Testis (tissue), 2 donors: ENCODE measurements around the gene CACNA2D3.

ENCODE experiments used
- POLR2A ChIP-seq: fragments of 450-650 bp; IDR thresholded peaks from one replicate; pipeline ENCODE4 v1.6.1; 2017; ENCODE audit warnings: antibody characterized with exemption, mild to moderate bottlenecking, moderate library complexity
- TF ChIP-seq, protein P1 (sequence below), 3 experiments: fragments of 450-650 bp in 2 of 3; fragments of 200-600 bp in 1 of 3; sonication (generic) in 1 of 3; IDR thresholded peaks; one replicate each; pipeline ENCODE4 v1.5.1; 2016 to 2019; ENCODE audit warnings: antibody characterized with exemption in 3 of 3, mild to moderate bottlenecking in 2 of 3, moderate library complexity in 1 of 3

DNA sequence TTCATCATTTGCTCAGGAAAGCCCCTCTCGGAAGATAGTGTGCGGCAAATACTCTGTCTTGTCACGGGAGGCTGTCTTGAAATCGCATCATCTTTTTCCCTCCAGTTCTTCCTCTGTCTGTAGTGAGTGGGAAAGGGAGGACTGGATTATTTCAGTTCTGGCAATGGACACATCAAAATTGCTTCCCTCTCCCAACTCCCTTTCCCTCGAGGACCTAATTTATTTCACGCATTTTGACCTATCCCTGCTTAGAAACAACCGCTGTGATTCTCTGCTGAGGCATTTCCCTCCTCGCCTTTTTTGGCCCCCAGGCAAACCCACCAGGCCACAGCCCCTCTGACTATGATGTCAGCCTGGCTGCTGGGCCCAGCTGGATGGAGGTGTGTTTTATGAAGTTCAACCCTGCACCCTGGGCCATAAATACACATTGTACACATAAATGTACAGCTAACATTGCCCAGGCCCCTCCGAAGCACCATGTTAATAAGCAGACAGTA is 944.2 kb downstream of the CACNA2D3 start:
- TF ChIP-seq POLR2A, result no peak
- TF ChIP-seq, protein P1, sequence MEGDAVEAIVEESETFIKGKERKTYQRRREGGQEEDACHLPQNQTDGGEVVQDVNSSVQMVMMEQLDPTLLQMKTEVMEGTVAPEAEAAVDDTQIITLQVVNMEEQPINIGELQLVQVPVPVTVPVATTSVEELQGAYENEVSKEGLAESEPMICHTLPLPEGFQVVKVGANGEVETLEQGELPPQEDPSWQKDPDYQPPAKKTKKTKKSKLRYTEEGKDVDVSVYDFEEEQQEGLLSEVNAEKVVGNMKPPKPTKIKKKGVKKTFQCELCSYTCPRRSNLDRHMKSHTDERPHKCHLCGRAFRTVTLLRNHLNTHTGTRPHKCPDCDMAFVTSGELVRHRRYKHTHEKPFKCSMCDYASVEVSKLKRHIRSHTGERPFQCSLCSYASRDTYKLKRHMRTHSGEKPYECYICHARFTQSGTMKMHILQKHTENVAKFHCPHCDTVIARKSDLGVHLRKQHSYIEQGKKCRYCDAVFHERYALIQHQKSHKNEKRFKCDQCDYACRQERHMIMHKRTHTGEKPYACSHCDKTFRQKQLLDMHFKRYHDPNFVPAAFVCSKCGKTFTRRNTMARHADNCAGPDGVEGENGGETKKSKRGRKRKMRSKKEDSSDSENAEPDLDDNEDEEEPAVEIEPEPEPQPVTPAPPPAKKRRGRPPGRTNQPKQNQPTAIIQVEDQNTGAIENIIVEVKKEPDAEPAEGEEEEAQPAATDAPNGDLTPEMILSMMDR (IDR thresholded peaks at IDR 0.05), result no peak
